Inferior parietal cortex (tissue), 1 donor: ENCODE data around the gene TMPRSS5.

Experiments
- DNase-seq: peaks from one replicate; pipeline ENCODE4 v3.0.0-alpha.2; 2016; ENCODE audit errors: extremely low spot score

TMPRSS5 gene

DNA sequence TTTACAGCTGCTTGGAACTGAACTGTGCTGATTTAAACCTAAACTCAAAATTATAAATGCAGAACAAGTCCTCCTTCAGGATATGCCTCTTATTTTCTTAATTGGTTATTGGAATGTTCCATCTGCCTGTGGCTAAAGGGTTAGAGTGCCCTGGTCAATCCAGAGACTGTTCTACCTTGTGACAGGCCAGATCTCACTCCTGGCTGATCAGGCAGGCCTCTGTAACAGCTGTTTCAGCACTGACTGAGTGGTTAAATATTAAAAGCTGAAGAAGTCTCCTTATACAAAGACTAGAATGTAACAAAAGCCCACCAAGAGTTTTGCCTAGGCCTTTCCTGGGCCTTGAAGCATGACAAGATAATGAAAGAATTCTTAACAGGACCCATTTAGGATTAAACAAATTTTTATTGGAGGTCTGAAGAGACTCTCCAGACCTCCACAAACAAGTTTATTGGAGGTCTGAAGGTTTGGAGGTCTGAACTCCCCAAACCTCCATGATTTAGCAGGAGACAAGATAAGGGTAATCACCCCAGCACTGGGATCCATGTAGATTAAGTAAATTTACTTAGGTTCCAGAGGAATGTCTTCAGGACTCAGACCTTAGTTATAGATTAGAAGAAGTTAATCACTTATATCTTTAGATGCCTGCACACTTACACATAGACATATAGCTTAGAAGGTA is 35.8 kb downstream of the TMPRSS5 start:
- DNase-seq = no peak

DNA sequence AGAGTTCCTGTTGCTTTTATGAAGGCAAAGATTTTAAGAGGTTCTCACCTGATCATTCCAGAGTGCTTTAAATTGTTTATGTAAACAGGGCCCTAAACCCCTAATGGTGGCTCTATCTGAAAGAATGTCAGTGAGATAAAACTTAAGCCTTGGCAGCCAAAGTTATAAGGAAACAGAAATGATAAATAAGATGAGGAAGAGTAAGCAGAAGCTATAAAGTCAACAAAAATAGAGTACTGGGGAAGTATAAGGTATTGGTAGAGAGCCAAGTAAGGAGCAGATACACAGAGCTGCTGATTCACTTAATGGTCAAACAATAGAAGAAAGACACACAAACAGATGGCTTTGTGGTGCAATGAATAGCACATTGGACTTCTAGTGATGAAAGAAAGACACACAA is 37.9 kb downstream of the TMPRSS5 start:
- DNase-seq = no peak

DNA sequence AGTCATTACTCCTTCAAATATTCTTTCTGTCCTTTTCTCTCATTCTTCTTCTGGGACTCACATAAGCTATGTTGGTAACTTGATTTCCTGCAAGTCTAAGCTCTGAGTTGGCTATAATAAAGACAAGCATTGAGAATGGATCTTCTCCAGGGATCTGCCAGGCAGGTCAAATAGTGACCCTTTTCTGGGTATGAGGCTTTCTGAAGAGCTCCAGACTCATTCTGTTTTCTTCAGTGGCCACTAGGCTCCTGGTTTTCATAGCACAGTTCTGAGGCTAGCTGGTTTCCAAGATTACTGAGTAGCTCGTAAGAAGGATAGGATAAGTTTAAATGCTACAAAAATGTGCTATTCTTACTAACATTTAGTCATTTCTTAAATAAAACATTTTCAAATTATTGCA is 38.3 kb downstream of the TMPRSS5 start:
- no peak for DNase-seq

DNA sequence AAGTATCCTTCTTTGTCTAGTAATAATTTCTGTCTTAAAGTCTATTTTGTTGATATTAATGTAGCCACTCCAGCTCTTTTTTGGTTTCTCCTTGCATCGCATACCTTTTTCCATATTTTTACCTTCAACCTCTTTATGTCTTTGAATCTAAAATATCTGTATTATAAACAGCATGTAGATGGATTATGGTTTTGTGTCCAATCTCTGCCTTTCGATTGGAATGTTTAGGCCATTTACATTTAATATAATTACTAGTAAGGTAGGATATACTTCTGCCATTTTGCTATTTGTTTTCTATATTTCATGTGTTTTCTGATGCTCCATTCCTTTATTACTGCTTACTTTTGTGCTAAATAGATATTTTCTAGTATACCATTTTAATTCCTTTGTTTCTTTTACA is 39.5 kb downstream of the TMPRSS5 start:
- DNase-seq = no peak

DNA sequence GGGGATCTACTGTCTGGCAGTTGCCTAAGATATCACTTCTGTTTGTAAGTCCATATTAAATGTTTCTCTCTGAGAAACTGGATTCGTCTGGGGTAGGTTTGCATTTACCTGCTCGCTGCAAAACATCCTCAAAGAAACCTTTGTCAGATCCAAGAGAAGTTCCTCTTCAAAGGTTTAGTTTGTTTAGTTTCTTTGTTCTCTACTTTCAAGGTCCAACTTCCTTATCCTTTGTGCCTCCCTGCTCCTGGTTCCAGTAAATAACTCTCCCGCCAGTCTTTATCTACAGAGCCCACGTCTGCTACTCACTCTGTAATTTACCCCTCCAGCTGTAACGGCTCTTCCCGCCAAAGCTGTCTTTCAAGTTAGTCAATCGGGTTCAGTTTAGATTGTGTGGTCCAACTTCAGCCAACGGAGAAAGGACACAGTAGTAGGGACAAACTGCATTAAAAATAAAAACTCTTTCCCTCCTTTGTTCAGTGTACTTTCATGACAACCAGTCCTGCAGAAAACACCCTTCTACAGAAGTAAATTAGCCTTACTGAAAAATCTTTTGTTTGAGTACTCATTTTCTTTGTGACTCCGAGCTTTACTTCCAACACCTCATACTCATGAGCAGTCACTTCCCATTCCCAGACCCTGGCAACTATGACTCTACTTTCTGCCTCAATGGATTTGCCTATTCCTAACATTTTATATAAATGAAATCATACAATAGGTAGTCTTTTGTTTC is 41.0 kb downstream of the TMPRSS5 start:
- no peak for DNase-seq

DNA sequence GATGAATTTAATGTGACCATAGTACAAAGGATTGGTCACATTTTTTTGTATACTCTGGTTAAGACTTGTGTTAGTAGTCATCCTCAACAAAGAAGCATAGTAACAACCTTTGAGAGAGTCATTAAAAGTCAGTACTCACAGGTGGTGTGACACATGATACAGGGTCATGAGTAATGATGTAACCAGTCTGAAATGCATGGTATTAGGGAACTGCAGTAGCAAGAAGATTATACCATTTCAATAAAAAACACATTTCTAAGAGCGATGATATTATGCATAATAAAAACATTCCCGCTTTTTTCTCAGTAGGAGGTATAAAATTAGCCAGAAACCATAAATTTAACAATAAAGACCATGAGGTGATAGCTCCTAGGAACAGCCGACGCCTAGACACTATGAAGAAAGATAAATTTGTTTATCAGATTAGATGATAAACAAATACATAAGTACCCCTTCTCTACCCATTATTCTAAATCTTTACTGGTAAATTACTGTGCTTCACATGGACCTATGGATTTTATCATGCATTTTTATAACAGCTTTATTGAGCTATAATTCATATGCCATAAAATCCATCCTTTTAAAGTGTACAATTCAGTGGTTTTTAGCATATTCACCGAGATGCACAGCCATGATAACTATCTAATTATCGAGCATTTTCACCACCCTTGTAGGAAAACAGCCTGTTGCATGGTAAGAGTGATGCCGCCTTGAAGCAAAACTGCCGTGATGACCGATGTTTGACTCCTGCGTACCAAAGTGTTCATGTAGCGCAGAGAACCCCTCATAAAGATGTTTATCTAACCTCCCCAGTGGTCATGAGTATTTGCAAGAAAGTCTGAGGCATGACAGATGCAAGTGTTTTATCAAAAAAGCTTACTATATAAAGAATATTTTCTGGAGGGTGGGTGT is 41.8 kb downstream of the TMPRSS5 start:
- no peak for DNase-seq

DNA sequence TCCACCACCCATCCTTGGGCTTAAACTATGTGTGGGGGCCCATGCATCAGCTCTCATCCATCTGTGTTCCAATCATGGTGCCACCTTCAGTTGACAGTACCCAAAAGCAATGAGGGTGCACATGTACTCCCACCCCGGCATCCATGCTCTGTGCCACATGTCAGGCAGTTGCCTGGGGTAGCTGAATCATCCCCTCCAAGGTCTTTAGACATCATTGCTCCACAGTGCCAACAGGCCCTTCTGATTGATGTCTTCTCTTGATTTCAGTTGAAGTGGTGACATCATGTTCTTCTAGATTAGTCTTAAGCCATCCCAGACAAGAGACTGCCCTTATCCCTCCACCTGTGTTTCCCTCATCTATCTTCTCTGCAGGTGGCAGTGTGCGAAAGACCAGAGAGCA is 42.5 kb downstream of the TMPRSS5 start:
- DNase-seq = no peak

DNA sequence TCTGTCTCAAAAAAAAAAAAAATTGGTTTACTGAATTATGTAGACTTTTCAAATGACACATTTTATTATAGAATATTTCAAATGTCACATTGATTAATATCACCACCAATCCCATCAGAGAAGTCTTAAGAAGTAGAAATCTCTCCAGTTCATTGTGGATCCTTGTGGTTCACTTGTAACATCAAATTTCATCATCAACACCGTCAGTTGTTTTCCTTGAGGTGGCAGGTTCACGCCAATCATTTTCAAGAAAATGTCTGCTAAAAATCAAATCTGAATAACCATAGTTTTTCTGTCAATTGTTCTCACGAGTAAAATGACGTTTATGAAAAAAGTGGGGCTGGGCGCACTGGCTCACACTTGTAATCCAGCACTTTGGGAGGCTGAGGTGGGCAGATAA is 50.3 kb downstream of the TMPRSS5 start:
- no peak for DNase-seq

DNA sequence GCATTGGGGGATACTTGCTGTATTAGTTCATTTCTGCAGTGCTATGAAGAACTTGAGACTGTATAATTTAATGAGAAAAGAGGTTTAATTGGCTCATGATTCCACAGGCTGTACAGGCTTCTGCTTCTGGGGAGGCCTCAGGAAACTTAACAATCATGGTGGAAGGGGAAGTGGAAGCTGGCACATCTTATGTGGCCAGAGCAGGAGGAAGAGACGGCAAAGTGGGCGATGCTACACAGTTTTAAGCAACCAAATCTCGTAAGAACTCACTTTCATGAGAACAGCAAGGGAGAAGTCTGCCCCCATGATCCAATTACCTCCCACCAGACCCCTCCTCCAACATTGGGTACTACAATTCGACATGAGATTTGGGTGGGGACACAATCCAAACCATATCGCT is 55.1 kb downstream of the TMPRSS5 start:
- DNase-seq = no peak

DNA sequence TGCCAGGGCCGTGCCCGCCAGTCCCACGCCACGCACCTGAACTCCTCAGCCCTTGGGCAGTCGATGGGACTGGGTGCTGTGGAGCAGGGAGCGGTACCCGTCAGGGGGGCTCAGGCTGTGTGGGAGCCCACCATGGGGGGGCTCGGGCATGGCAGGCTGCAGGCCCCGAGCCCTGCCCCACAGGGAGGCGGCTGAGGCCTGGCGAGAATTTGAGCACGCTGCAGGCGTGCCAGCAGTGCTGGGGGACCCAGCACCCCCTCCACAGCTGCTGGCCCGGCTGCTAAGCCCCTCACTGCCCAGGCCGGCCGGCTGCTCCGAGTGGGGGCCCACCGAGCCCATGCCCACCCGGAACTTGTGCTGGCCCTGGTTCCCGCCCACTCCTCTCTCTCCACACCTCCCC is 56.8 kb downstream of the TMPRSS5 start:
- no peak for DNase-seq

DNA sequence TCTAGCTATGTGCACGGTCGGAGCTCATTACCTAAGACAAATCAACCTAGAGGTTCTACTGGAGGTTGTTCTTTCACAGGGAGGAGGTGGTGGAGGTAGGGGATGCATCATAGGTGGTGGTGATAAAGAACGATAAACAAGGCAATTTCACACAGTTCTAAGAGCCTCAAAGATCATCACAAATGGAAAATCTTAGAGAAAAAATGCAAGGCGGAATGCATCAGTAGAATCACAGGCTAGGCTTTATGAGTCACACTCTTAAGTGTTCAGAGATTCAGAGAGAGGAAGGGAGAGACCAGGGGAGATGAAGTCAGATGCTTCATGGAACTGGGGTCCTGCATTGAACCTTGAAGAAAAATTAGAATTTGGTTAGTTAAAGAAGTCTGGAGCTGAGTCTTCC is 58.3 kb downstream of the TMPRSS5 start:
- DNase-seq = no peak

DNA sequence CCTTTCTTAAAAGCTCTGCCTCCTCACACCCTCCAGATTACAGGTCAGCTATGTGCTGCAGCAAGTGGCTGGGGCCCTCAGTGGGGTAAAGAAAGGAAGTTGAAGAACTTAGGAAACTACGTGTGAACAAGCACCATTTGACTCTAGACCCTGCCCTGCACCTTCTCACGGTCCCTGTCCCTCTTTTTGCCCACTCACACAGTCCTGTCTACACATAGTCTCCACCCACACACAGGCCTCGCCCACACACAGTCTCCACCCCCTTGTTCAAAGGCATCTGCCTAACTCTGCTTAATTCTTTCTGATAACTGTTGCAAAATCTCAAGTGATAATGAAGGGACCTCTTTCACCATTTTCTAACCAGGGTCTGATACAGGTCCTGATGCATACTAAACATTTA is 59.0 kb downstream of the TMPRSS5 start:
- DNase-seq = no peak

DNA sequence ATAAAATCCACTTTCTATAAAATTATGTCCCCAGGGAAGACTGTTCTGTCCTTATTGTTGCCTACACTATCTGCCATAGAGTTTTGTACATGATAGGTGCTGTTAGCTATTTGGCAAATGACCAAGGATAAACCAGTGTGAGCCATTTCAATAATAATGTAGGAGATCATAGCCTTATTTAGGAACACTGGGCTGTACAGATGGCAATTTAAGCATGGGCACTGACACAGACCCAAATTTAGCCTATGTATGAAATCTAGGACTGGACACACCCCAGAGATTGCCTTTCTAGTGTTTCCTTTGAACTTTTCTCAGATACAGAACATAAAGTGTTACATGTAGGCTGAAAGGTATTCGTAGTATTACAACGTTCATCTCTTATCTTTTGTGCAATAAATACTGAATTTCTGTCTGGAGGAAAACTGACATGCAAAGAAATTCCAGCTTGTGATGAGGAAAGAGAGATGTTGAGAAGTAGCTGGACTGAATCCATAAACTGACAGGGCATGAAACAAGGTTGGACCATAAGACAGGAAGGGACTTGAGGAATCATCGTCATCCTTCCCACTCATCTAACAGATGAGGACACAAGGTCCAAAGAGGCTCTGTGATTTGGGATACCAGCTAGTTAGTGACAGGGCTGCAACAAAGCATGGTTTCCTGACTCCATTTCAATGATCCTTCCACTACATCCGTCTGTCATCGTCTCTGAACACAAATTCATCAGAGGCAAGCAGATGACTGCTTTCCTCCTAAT is 60.3 kb downstream of the TMPRSS5 start:
- no peak for DNase-seq

DNA sequence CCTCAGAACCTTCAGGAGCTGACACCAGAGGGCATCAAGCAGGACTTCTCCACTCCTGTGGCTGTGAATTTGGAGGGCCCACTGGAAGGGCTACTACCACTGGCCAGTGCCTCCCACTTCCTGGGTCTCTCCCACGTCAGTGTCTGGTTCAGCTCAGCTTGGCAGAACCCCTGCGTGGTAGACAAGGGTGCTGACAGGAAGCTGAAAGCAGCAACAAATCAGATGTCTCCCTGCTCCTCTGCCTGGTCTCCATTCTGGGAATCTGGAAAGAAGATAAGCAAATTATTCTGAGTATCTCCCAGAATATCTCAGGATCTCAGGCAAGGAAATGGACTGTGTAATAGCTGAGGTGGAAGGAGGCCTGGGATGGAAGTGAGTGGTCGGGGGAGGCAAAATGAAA is 61.5 kb downstream of the TMPRSS5 start:
- no peak for DNase-seq

DNA sequence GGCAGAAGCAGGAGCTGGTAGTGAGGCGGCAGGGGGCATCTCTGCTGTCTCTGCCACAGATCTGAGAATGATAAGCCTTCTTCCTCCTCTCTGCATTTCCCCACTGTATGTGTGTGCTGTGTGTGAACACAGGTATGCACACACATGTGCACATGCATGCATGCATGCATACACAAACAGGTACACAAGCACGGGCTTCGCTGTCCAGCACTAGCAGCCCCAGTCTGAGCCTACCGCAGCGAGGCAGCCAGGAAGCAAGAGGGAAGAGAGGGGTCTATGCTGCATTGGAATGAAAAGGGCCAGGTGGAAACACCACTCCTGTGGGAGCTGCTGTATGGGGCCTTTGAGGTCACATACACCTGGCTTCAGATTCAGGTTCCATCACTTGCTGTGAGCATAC is 62.4 kb downstream of the TMPRSS5 start:
- DNase-seq = no peak

DNA sequence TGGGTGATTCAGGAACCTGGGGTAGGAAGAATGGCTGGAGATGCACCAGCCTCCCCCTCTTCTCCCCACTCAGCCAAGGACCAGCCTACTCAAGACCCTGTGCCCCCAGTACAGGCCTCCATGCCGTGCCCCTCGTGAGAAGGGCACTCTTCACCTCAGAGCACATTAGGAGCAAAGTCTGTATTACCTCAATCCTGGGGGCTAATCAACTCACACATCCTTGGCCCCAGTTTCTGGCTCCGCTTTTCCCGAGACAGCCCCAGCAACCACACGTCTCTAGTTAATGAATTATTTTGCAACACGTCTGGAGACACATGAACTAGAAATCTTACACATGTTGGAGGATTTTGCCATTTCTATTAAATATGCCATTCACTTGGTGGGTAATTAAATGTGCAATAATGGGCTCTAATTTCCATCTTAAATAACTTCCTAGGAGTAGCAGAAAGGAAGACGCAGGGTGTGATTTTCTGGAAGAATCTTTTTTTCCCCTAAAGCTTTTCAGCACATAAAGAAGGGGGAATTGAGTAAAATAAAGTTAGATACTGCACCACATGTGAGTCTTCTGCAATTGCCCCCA is 63.0 kb downstream of the TMPRSS5 start:
- no peak for DNase-seq

DNA sequence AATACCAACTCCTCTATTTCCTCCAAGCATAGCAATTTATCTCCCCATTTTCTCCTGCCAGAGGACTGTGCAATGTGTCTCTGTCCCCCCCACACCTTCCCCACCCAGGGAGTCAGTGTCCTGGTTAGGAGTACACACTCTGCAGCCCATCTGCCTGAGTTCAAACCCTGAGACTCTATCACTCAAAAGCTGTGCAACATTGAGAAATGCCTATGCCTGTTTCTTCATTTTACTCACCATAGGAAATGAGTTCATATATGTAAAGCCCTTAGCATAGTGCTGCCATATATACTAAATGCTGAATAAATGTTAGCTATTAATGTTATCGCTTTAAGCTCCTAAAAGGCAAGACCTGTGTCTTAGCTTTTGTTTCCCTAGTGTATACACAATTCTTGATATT is 64.0 kb downstream of the TMPRSS5 start:
- no peak for DNase-seq

DNA sequence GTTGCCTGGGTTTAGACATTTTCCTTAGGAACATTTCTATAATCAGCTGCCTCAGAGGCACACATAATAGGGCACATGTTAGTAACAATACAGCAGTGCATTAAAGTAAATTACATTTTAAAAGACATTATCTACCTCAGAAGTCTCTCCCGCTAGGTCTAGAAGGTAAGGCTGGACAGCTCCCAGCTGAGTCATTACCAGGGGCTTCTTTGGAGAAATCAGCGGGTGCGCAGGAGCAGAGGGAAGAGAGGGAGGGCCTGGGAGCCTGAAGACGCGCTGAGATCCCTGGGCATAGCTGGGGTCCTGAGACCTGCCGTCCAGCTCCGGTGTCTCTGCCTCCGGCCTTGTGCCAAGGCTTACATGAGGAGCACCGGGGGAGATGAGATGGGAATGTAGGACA is 67.7 kb downstream of the TMPRSS5 start:
- no peak for DNase-seq

DNA sequence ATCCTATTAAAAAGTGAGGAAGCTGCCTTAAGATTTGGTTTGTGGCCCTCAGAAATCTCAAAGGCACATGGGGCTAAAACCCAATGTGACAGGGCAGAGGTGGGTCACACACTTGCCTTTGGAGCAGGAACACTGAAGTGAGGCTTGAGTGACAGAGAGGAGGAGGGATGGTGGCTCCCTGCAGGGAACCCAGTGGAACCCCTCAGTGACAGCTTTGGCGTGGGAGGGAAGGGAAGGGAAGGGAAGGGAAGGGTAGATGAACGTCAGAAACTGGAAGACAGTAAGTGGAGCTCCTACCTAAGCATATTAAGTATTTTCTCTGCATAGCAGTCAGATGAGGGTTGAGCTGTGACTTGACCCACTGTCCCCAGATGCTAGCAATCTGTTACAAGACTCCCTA is 68.5 kb downstream of the TMPRSS5 start:
- DNase-seq = no peak
